Chondrocyte (in vitro differentiated cells): ENCODE data around the gene ATF3. TPM values are rescaled to one million over a fixed set of nuclear protein-coding genes. Genes with fewer than 3 reads are reported as not detected.
A peak's percentile ranks its signal among the peaks of the same experiment; 100 is the strongest.

Experiments used
- DNase-seq: peaks from one replicate; pipeline ENCODE4 v3.0.0; 2021; ENCODE audit warnings: mixed read lengths, low spot score
- H3K27ac Mint-ChIP-seq: one replicate; pipeline ENCODE4 v1.8.0; 2021; ENCODE audit warnings: mild to moderate bottlenecking, moderate library complexity, mixed read lengths; ENCODE audit not compliant: unreplicated experiment
- H3K27me3 Mint-ChIP-seq: 2 replicates; pipeline ENCODE4 v1.8.0; 2021; ENCODE audit warnings: low read depth, mixed read lengths
- H3K36me3 Mint-ChIP-seq: 2 replicates; pipeline ENCODE4 v1.8.0; 2021; ENCODE audit warnings: low read depth, mixed read lengths
- H3K4me1 Mint-ChIP-seq: 2 replicates; pipeline ENCODE4 v1.8.0; 2021; ENCODE audit warnings: low read depth, mild to moderate bottlenecking, mixed read lengths
- H3K4me3 Mint-ChIP-seq: one replicate; pipeline ENCODE4 v1.8.0; 2021; ENCODE audit warnings: mild to moderate bottlenecking, moderate library complexity, mixed read lengths; ENCODE audit not compliant: unreplicated experiment
- H3K9me3 Mint-ChIP-seq: 2 replicates; pipeline ENCODE4 v1.8.0; 2021; ENCODE audit warnings: low read depth, mixed read lengths
- CTCF ChIP-seq: fragments of 200-600 bp; sonication (generic); IDR thresholded peaks from 2 replicates; pipeline ENCODE4 v1.5.0; 2021; ENCODE audit warnings: antibody characterized with exemption, mild to moderate bottlenecking, moderate library complexity
- total RNA-seq: library from RNA; stranded (reverse); gene quantifications from 3 replicates; pipeline ENCODE4 v1.2.1, GENCODE V29; 2021

Gene ATF3
- total RNA-seq, 1 donor from 2014 or later, result 50.2 TPM

- TF ChIP-seq CTCF, result no peak
- no peak for DNase-seq
- Mint-ChIP-seq H3K4me1 (peaks cover 80% of the 10 kb centered on the region), H3K4me3 (peak overlapping the region; percentile 90), H3K27ac (peak overlapping the region; percentile 97), H3K27me3 (peaks cover 7% of the 10 kb centered on the region), H3K36me3 (peaks cover 4% of the 10 kb centered on the region), H3K9me3 (no peaks in the 10 kb centered on the region)
Measured at GRCh38 chr1:212609701-212610574, 1.4 kb downstream of the ATF3 start.

GRCh38 chr1:212610575-212610967 is 2.0 kb downstream of the ATF3 start:
- Mint-ChIP-seq H3K27me3 (peaks cover 7% of the 10 kb centered on the region), H3K4me1 (peaks cover 74% of the 10 kb centered on the region), H3K9me3 (no peaks in the 10 kb centered on the region), H3K36me3 (peaks cover 8% of the 10 kb centered on the region), H3K27ac (peak overlapping the region; percentile 34), H3K4me3 (peak overlapping the region; percentile 90)
- DNase-seq, result no peak
- no peak for TF ChIP-seq CTCF

GRCh38 chr1:212611000-212611948 is 2.7 kb downstream of the ATF3 start:
- H3K27me3 Mint-ChIP-seq, result peaks cover 7% of the 10 kb centered on the region
- peaks cover 15% of the 10 kb centered on the region for H3K36me3 Mint-ChIP-seq
- peaks cover 67% of the 10 kb centered on the region for H3K4me1 Mint-ChIP-seq
- H3K27ac Mint-ChIP-seq, result no peak overlapping the region
- DNase-seq, result no peak
- TF ChIP-seq CTCF, result no peak
- peak overlapping the region; percentile 90 for H3K4me3 Mint-ChIP-seq
- no peaks in the 10 kb centered on the region for H3K9me3 Mint-ChIP-seq

- H3K27ac Mint-ChIP-seq, result peak overlapping the region; percentile 17
- H3K4me1 Mint-ChIP-seq, result peaks cover 58% of the 10 kb centered on the region
- peaks cover 25% of the 10 kb centered on the region for H3K36me3 Mint-ChIP-seq
- H3K4me3 Mint-ChIP-seq, result peak overlapping the region; percentile 28
- H3K9me3 Mint-ChIP-seq, result no peaks in the 10 kb centered on the region
- no peak for TF ChIP-seq CTCF
- DNase-seq, result no peak
- H3K27me3 Mint-ChIP-seq, result peaks cover 2% of the 10 kb centered on the region
Measured at GRCh38 chr1:212612041-212612961, 3.7 kb downstream of the ATF3 start.
